ENCODE results near the gene METTL25.
A peak's percentile ranks its signal among the peaks of the same experiment; 100 is the strongest.

Gene METTL25

GRCh38 chr12:82515652-82516051, 157.3 kb downstream of the METTL25 start:
- H3K4me3 ChIP-seq (ENCODE audit: insufficient read depth, low read length, poor library complexity, severe bottlenecking), result no peak overlapping the region
- H3K36me3 ChIP-seq (ENCODE audit: low read length), result no peaks in the 10 kb centered on the region
- H3K27me3 ChIP-seq (ENCODE audit: low read length), result no peaks in the 10 kb centered on the region
- H3K27ac ChIP-seq (ENCODE audit: low read depth, low read length), result no peak overlapping the region
- no peaks in the 10 kb centered on the region for H3K9me2 ChIP-seq (replicated peaks; ENCODE audit: insufficient read depth, low read length)
- H4K20me1 ChIP-seq (ENCODE audit: low read depth, low read length), result no peaks in the 10 kb centered on the region
- H3K4me2 ChIP-seq (ENCODE audit: low read depth, low read length, poor library complexity, severe bottlenecking), result no peak overlapping the region
- no peak overlapping the region for H3K9ac ChIP-seq (ENCODE audit: low read length)
- TF ChIP-seq CTCF (IDR thresholded peaks at IDR 0.05; ENCODE audit: insufficient read depth, low read length, poor library complexity, severe bottlenecking), result no peak
- no peak for TF ChIP-seq EZH2phosphoT487 (conservative IDR thresholded peaks at IDR 0.05; ENCODE audit: low read length)
- no peaks in the 10 kb centered on the region for H3K79me2 ChIP-seq (ENCODE audit: insufficient read depth, low read length)
- H3F3A ChIP-seq (ENCODE audit: insufficient read depth), result no peaks in the 10 kb centered on the region
- H3K9me3 ChIP-seq (ENCODE audit: insufficient read depth, low read length), result no peaks in the 10 kb centered on the region
- H2AFZ ChIP-seq (ENCODE audit: low read depth, low read length, severe bottlenecking), result no peak overlapping the region

- no peaks in the 10 kb centered on the region for H3K79me2 ChIP-seq (ENCODE audit: insufficient read depth, low read length)
- H3K4me2 ChIP-seq (ENCODE audit: low read depth, low read length, poor library complexity, severe bottlenecking), result no peak overlapping the region
- H3K9me3 ChIP-seq (ENCODE audit: insufficient read depth, low read length), result no peaks in the 10 kb centered on the region
- no peak overlapping the region for H3K9ac ChIP-seq (ENCODE audit: low read length)
- TF ChIP-seq CTCF (IDR thresholded peaks at IDR 0.05; ENCODE audit: insufficient read depth, low read length, poor library complexity, severe bottlenecking) (peak; percentile 66), EZH2phosphoT487 (conservative IDR thresholded peaks at IDR 0.05; ENCODE audit: low read length) (no peak)
- H3K4me3 ChIP-seq (ENCODE audit: insufficient read depth, low read length, poor library complexity, severe bottlenecking), result no peak overlapping the region
- H3K27ac ChIP-seq (ENCODE audit: low read depth, low read length), result no peak overlapping the region
- no peak overlapping the region for H2AFZ ChIP-seq (ENCODE audit: low read depth, low read length, severe bottlenecking)
- H3K36me3 ChIP-seq (ENCODE audit: low read length), result no peaks in the 10 kb centered on the region
- no peaks in the 10 kb centered on the region for H4K20me1 ChIP-seq (ENCODE audit: low read depth, low read length)
- H3K9me2 ChIP-seq (replicated peaks; ENCODE audit: insufficient read depth, low read length), result no peaks in the 10 kb centered on the region
- H3F3A ChIP-seq (ENCODE audit: insufficient read depth), result no peaks in the 10 kb centered on the region
- H3K27me3 ChIP-seq (ENCODE audit: low read length), result no peaks in the 10 kb centered on the region
These were observed 158.7 kb downstream of the METTL25 start for GRCh38 chr12:82517027-82517426.

- TF ChIP-seq EZH2phosphoT487 (conservative IDR thresholded peaks at IDR 0.05; ENCODE audit: low read length) (no peak), CTCF (IDR thresholded peaks at IDR 0.05; ENCODE audit: insufficient read depth, low read length, poor library complexity, severe bottlenecking) (no peak)
These were observed 159.5 kb downstream of the METTL25 start for GRCh38 chr12:82517808-82518207.

More at GRCh38 chr12:82517808-82518207, 159.5 kb downstream of the METTL25 start:
- Histone ChIP-seq H3K4me2 (ENCODE audit: low read depth, low read length, poor library complexity, severe bottlenecking) (no peak overlapping the region), H3K36me3 (ENCODE audit: low read length) (no peaks in the 10 kb centered on the region), H3F3A (ENCODE audit: insufficient read depth) (no peaks in the 10 kb centered on the region), H3K9ac (ENCODE audit: low read length) (no peak overlapping the region), H4K20me1 (ENCODE audit: low read depth, low read length) (no peaks in the 10 kb centered on the region), H3K9me2 (replicated peaks; ENCODE audit: insufficient read depth, low read length) (no peaks in the 10 kb centered on the region), H3K79me2 (ENCODE audit: insufficient read depth, low read length) (no peaks in the 10 kb centered on the region), H3K4me3 (ENCODE audit: insufficient read depth, low read length, poor library complexity, severe bottlenecking) (no peak overlapping the region), H2AFZ (ENCODE audit: low read depth, low read length, severe bottlenecking) (no peak overlapping the region), H3K27me3 (ENCODE audit: low read length) (no peaks in the 10 kb centered on the region), H3K9me3 (ENCODE audit: insufficient read depth, low read length) (no peaks in the 10 kb centered on the region), H3K27ac (ENCODE audit: low read depth, low read length) (no peak overlapping the region)
